MCF 10A (cell line): ENCODE measurements around the gene MTHFS. TPM values are rescaled to one million over a fixed set of nuclear protein-coding genes. Genes with fewer than 3 reads are reported as not detected.

ENCODE experiments used
- BruUV-seq: library from RNA; stranded (reverse); fragments of 400-500 nt; replicated peaks from 2 replicates; lab custom pipeline; 2021; lab: Mats Ljungman, UMichigan
- CTCF ChIA-PET: fragments of 300-600 bp; sonication (Branson Sonifier 250); formaldehyde crosslinking; extraction: SDS; loops from one replicate; lab custom pipeline; 2021; ENCODE audit warnings: antibody characterized with exemption, inconsistent platforms; lab: Yijun Ruan, JAX
- POLR2A ChIA-PET: fragments of 300-600, 350-650 bp; sonication (Branson Sonifier 250); formaldehyde crosslinking; extraction: SDS; loops from one replicate; lab custom pipeline; 2020; ENCODE audit warnings: antibody characterized with exemption, inconsistent platforms; lab: Yijun Ruan, JAX
- DNase-seq: peaks from one replicate; pipeline ENCODE4 v3.0.0-alpha.2; 2018; ENCODE audit not compliant: unreplicated experiment
- H3K27ac Mint-ChIP-seq: one replicate; pipeline ENCODE4 v1.8.0; 2022; ENCODE audit warnings: mild to moderate bottlenecking, low read depth, mixed read lengths; ENCODE audit not compliant: unreplicated experiment
- H3K27me3 Mint-ChIP-seq: one replicate; pipeline ENCODE4 v1.8.0; 2022; ENCODE audit warnings: mixed read lengths; ENCODE audit not compliant: insufficient read depth, unreplicated experiment
- H3K36me3 Mint-ChIP-seq: one replicate; pipeline ENCODE4 v1.8.0; 2022; ENCODE audit warnings: mild to moderate bottlenecking, moderate library complexity, mixed read lengths; ENCODE audit not compliant: insufficient read depth, unreplicated experiment
- H3K4me1 Mint-ChIP-seq: one replicate; pipeline ENCODE4 v1.8.0; 2022; ENCODE audit warnings: mixed read lengths; ENCODE audit not compliant: insufficient read depth, unreplicated experiment
- H3K4me3 Mint-ChIP-seq: one replicate; pipeline ENCODE4 v1.8.0; 2022; ENCODE audit warnings: mild to moderate bottlenecking, moderate library complexity, mixed read lengths; ENCODE audit not compliant: unreplicated experiment
- H3K9me3 Mint-ChIP-seq: one replicate; pipeline ENCODE4 v1.8.0; 2022; ENCODE audit warnings: mixed read lengths; ENCODE audit not compliant: unreplicated experiment
- intact Hi-C: fragments of 100-400 bp; cut with micrococcal nuclease; formaldehyde crosslinking; loops from 2 replicates; pipeline ENCODE4 v1.14.1; 2022
- total RNA-seq: library from RNA; stranded (reverse); gene quantifications from 2 replicates; pipeline ENCODE4 v1.2.3, GENCODE V29; 2022
- TF ChIP-seq, protein P1 (sequence below): fragments of 200-600 bp; IDR thresholded peaks from one replicate; pipeline ENCODE4 v1.8.0; 2022; ENCODE audit warnings: antibody characterized with exemption, mild to moderate bottlenecking; ENCODE audit not compliant: unreplicated experiment

Gene MTHFS
- total RNA-seq, 1 experiment from 2014 or later: 34.5 TPM

DNA sequence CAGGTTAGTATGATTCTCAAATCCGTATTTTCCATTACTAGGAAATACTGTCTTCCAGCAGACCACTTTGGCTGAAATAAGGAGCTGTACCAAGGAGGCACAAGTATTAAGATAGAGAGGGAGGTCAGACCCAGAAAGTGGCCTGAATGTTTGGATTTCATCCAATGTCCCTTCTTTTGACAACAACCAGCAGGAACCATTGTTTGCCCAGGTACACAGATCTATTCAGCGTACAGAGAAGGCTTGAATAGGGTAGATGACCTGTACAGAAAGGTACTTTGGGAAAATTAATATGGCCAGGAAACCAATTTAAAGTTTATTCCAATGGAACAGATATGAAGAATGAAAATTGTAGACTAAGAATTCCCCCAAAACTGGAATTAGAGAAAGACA lies 12.6 kb downstream of the MTHFS start:
- CTCF ChIA-PET: no interaction called here
- no peak for DNase-seq
- TF ChIP-seq, protein P1, sequence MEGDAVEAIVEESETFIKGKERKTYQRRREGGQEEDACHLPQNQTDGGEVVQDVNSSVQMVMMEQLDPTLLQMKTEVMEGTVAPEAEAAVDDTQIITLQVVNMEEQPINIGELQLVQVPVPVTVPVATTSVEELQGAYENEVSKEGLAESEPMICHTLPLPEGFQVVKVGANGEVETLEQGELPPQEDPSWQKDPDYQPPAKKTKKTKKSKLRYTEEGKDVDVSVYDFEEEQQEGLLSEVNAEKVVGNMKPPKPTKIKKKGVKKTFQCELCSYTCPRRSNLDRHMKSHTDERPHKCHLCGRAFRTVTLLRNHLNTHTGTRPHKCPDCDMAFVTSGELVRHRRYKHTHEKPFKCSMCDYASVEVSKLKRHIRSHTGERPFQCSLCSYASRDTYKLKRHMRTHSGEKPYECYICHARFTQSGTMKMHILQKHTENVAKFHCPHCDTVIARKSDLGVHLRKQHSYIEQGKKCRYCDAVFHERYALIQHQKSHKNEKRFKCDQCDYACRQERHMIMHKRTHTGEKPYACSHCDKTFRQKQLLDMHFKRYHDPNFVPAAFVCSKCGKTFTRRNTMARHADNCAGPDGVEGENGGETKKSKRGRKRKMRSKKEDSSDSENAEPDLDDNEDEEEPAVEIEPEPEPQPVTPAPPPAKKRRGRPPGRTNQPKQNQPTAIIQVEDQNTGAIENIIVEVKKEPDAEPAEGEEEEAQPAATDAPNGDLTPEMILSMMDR: no peak
- Mint-ChIP-seq H3K36me3 (peaks cover 53% of the 10 kb centered on the region), H3K27me3 (no peaks in the 10 kb centered on the region), H3K4me3 (no peak overlapping the region), H3K4me1 (no peaks in the 10 kb centered on the region), H3K9me3 (no peaks in the 10 kb centered on the region), H3K27ac (no peak overlapping the region)
- POLR2A ChIA-PET: interaction anchor here (2.5 kb wide), 1 partner anchor 39 kb away, joined by 10 read pairs; no protein-coding TSS in a partner anchor
- BruUV-seq: no TSS peak
- intact Hi-C loops: no loop called here

DNA sequence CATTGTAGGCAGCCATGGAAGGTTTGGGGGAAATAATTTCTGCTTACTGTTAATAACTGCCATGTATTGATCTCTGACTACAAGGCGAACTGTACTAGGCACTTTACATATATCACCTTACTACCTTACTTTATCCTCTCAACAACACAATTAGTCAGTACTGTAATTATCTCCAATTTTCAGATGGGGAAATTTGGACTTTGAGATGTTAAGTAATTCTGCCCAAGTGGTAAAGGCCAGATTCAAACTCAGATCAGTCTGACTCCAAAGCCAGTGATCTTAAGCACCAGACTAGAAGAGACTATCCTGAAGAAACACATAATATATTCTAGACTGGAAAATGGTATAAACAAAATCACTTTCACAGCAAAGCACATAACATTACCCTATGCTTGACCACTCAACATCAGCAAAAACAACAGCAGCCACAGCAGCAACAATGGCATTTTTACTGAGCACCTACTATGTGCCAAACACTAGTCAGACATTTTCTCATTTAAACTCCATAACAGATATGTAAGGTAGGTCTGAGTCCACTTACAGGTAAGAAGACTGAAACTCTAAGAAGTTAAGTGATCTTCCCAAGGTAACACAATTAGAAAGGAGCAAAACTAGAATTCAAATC lies 13.1 kb downstream of the MTHFS start:
- H3K27me3 Mint-ChIP-seq: no peaks in the 10 kb centered on the region
- POLR2A ChIA-PET: no interaction called here
- H3K36me3 Mint-ChIP-seq: peaks cover 58% of the 10 kb centered on the region
- BruUV-seq: no TSS peak
- TF ChIP-seq, protein P1: no peak
- DNase-seq: no peak
- H3K9me3 Mint-ChIP-seq: no peaks in the 10 kb centered on the region
- intact Hi-C loops: no loop called here
- H3K4me1 Mint-ChIP-seq: no peaks in the 10 kb centered on the region
- no peak overlapping the region for H3K4me3 Mint-ChIP-seq
- CTCF ChIA-PET: no interaction called here
- no peak overlapping the region for H3K27ac Mint-ChIP-seq

DNA sequence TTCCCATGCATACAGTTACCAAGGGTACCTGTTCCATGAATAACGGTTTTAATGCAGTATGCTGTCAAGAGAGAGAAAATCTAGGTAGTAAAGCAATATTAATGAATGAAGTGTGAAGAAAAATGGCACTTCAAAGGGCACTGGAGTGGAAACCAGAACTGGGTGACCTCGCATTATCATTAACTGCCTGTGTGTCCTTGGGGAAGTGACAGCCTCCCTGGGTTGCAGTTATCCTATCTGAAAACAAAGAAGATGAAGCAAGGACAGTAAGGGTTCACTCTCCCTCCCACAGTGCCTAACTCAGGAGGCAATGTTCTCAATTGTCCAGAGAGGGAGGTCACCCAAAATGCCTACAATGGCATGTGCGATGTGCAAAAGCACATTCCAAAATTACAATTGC lies 15.1 kb downstream of the MTHFS start:
- intact Hi-C loops: no loop called here
- H3K4me1 Mint-ChIP-seq: no peaks in the 10 kb centered on the region
- no peaks in the 10 kb centered on the region for H3K27me3 Mint-ChIP-seq
- POLR2A ChIA-PET: interaction anchor here (0.8 kb wide), 1 partner anchor 15 kb away, joined by 3 read pairs; the partner anchor contains the start of gene MTHFS
- TF ChIP-seq, protein P1: no peak
- H3K9me3 Mint-ChIP-seq: peaks cover 7% of the 10 kb centered on the region
- CTCF ChIA-PET: interaction anchor here (0.9 to 1.4 kb wide), 3 partner anchors 10 to 28 kb away, joined by 3 to 4 read pairs (median 3); no protein-coding TSS in a partner anchor
- H3K36me3 Mint-ChIP-seq: peaks cover 77% of the 10 kb centered on the region
- no peak overlapping the region for H3K4me3 Mint-ChIP-seq
- no TSS peak for BruUV-seq
- no peak for DNase-seq
- H3K27ac Mint-ChIP-seq: no peak overlapping the region

DNA sequence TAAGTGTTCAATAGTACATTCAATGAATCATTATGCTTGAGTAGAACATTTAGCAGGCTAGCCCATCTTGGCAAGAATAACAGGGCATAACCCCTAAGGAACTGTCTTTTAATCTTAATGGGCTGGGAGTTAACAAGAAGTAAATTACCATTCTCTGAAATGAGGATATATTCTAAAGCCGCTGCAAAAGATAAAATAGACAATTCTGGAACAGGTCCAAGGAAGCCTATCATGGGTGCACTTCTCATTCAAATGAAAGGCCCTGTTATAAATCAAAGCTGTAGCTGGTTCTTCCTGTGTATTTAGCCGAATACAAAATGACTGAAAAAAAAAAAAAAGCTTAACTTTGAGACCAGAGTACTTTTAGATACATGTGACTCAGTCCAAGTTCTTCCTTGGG lies 15.6 kb downstream of the MTHFS start:
- CTCF ChIA-PET: interaction anchor here (0.6 to 1.4 kb wide), 3 partner anchors 10 to 187 kb away, joined by 3 to 4 read pairs (median 4); no protein-coding TSS in a partner anchor
- POLR2A ChIA-PET: no interaction called here
- Mint-ChIP-seq H3K27ac (no peak overlapping the region), H3K27me3 (no peaks in the 10 kb centered on the region), H3K4me1 (no peaks in the 10 kb centered on the region), H3K9me3 (peaks cover 7% of the 10 kb centered on the region), H3K4me3 (no peak overlapping the region), H3K36me3 (peaks cover 79% of the 10 kb centered on the region)
- DNase-seq: no peak
- TF ChIP-seq, protein P1: no peak
- no TSS peak for BruUV-seq
- intact Hi-C loops: no loop called here
